ENCODE measurements around the gene NGLY1. TPM values are rescaled to one million over a fixed set of nuclear protein-coding genes. Genes with fewer than 3 reads are reported as not detected.

NGLY1 gene
- total and polyA plus RNA-seq, 9 of the 15 experiments (the other 6 are each of a cell fraction or from before 2014, with no cell fraction given), result 52.2 to 124 (median 87.6) TPM

DNA sequence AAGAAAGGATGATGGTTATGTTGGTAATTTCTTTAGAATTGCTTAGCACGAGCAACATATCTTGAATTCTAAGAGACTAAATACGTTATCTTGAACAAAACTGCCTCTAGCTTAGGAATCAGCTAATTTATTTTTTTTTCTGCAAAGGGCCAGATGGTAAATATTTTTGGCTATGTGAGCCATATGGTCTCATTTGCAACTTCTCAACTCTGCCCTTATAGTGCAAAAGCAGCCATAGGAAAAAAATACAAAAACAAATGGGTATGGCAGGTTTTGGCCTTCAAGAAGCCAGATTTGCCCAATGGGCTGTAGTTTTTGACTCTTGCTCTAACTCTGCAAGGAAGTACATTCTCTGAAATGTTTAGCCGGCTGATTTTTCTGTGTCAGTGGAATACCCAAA, 18.5 kb upstream of the NGLY1 start:
- Histone ChIP-seq H3K27ac (ENCODE audit: extremely low read depth, low read depth, low read length) (no peak overlapping the region), H4K20me1 (replicated peaks; ENCODE audit: control insufficient read depth, insufficient read depth, low read length) (no peaks in the 10 kb centered on the region), H3K9me1 (ENCODE audit: control insufficient read depth, insufficient read depth, low read length) (no peaks in the 10 kb centered on the region), H2AFZ (ENCODE audit: low read depth, low read length) (no peak overlapping the region), H3K4me1 (replicated peaks in 1 of 2; ENCODE audit: control insufficient read depth in 2 of 2, insufficient read depth in 2 of 2, low read length in 2 of 2) (no peaks in the 10 kb centered on the region), H3K9ac (ENCODE audit: insufficient read depth in 1 of 2, low read depth in 2 of 2, low read length in 2 of 2) (no peak overlapping the region), H3K4me3 (no peak overlapping the region), H3K27me3 (ENCODE audit: control insufficient read depth in 2 of 2, insufficient read depth in 2 of 2, low read length in 2 of 2) (peaks cover 0 to 2% of the 10 kb centered on the region in 2 experiments; a peak in 1 of 5 replicates), H3K36me3 (ENCODE audit: control insufficient read depth, insufficient read depth, low read length) (no peaks in the 10 kb centered on the region), H3K9me3 (replicated peaks; ENCODE audit: control insufficient read depth, insufficient read depth, low read depth, low read length) (no peaks in the 10 kb centered on the region), H3K79me2 (ENCODE audit: control insufficient read depth, insufficient read depth, low read length) (no peaks in the 10 kb centered on the region), H3K4me2 (ENCODE audit: insufficient read depth, low read length) (no peak overlapping the region)
- ChIA-PET CTCF (ENCODE audit: low intra/inter-chr PET ratio) (no interaction called here), POLR2A (interaction anchor here (1.0 to 2.1 kb wide), 2 partner anchors 11 to 53 kb away, joined by 3 to 4 read pairs; no protein-coding TSS in a partner anchor)
- FAIRE-seq (no peak), ATAC-seq (no peak), DNase-seq (ENCODE audit: extremely low read depth in 1 of 4, low spot score in 3 of 4) (no peak)
- BruUV-seq (replicated peaks), result no TSS peak
- TF ChIP-seq THRA (IDR thresholded peaks at IDR 0.05) (no peak), NR3C1 (CRISPR knock-in tag; IDR thresholded peaks at IDR 0.05) (no peak), BDP1 (IDR thresholded peaks at IDR 0.05; ENCODE audit: insufficient read depth, insufficient read length) (no peak), ZNF518B (CRISPR knock-in tag; IDR thresholded peaks at IDR 0.05) (no peak), PPARD (CRISPR knock-in tag; IDR thresholded peaks at IDR 0.05) (no peak), U2AF1 (optimal IDR thresholded peaks at IDR 0.05; ENCODE audit: low read depth, low read length) (no peak), CTBP1 (IDR thresholded peaks at IDR 0.05; ENCODE audit: borderline replicate concordance) (no peak), SMARCC2 (IDR thresholded peaks at IDR 0.05; ENCODE audit: low read depth) (no peak), MAFF (IDR thresholded peaks at IDR 0.05; ENCODE audit: low read length) (no peak), POU5F1 (IDR thresholded peaks at IDR 0.05; ENCODE audit: borderline replicate concordance, low read depth, low read length, partially characterized antibody) (no peak)
- WGBS (ENCODE audit: insufficient coverage, low coverage, missing lambda C conversion rate), result 1% methylated on average over 3 of the region's 3 CpGs
- intact Hi-C loops (cut with micrococcal nuclease) (no loop called here), in situ Hi-C loops (cut with MboI) (no loop called here)
